Measurements from ENCODE around the gene PATE3. TPM values are rescaled to one million over a fixed set of nuclear protein-coding genes. Genes with fewer than 3 reads are reported as not detected.

PATE3 gene
- total RNA-seq, result not detected

DNA sequence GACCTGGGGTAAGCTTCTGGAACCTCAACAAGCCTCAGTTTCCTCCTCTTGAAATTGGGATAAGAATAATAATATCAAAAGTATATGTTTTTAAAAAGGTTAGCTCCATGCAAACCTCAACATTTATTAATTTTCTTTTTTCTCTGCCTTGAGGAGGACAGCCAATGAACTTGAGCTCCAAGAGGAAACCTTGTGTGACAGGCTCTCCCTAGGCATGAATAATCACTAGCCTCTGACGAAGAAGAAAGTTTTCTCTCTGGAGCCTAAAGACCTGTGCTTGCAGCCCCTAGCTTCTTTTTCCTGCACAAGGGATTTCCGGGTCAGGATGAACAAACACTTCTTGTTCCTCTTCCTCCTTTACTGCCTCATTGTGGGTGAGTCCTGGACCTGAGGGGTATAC, at the start of gene PATE3:
Gene PATE3, plus strand, starts transcription at position 301 of the 400 bp plus-strand sequence. Its CDS starts 25 bp downstream, at position 326.
- WGBS, 2 donors, result 35 to 60% methylated on average over 2 of the region's 2 CpGs
- no peak for TF ChIP-seq CTCF (IDR thresholded peaks at IDR 0.05)
- no peak for TF ChIP-seq POLR2A (IDR thresholded peaks at IDR 0.05)
- Histone ChIP-seq H3K4me1 (no peaks in the 10 kb centered on the region), H3K4me3 (no peak within 1 kb of the TSS), H3K9me3 (no peaks in the 10 kb centered on the region), H3K27ac (no peak within 1 kb of the TSS), H3K27me3 (no peaks in the 10 kb centered on the region), H3K36me3 (no peaks in the 10 kb centered on the region)
- no peak for DNase-seq
- intact Hi-C loops (cut with DNase I), result no loop called here

GRCh38 chr11:125740617-125741016, 47.3 kb upstream of the PATE3 start:
- Histone ChIP-seq H3K4me3 (no peak overlapping the region), H3K27ac (no peak overlapping the region), H3K9me3 (no peaks in the 10 kb centered on the region), H3K27me3 (peaks cover 0 to 9% (median 0%) of the 10 kb centered on the region in 4 donors), H3K36me3 (no peaks in the 10 kb centered on the region), H3K4me1 (no peaks in the 10 kb centered on the region)
- intact Hi-C loops (cut with DNase I), result no loop called here
- no peak for DNase-seq
- TF ChIP-seq POLR2A (IDR thresholded peaks at IDR 0.05), result no peak
- no peak for TF ChIP-seq CTCF (IDR thresholded peaks at IDR 0.05)

DNA sequence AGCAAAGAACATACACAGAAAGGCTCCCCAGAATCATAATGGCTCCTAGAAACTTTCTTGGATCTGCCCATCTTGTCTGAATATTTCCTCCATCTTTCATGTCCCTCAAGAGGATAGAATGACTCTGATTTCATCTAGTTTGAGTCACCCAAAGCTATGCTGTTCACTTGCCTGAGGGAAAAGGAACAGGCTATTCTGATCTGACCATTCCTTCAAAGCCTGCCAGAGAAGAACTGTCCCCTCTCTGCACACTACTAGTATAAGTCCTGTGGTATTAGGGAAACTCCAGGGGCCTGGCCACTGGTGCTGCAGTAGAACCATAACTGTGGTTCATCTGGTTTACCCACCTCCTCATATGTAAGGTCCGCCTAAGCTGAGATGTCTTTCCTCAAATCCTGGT, 44.2 kb upstream of the PATE3 start:
- peaks cover 0 to 12% (median 0%) of the 10 kb centered on the region in 4 donors for H3K27me3 ChIP-seq
- H3K4me3 ChIP-seq, result no peak overlapping the region
- WGBS, 2 donors, result 82 to 95% methylated on average over 1 of the region's 1 CpG
- no peaks in the 10 kb centered on the region for H3K9me3 ChIP-seq
- TF ChIP-seq POLR2A (IDR thresholded peaks at IDR 0.05) (no peak), CTCF (IDR thresholded peaks at IDR 0.05) (no peak)
- DNase-seq, result no peak
- intact Hi-C loops (cut with DNase I), result no loop called here
- no peaks in the 10 kb centered on the region for H3K36me3 ChIP-seq
- no peaks in the 10 kb centered on the region for H3K4me1 ChIP-seq
- H3K27ac ChIP-seq, result no peak overlapping the region

DNA sequence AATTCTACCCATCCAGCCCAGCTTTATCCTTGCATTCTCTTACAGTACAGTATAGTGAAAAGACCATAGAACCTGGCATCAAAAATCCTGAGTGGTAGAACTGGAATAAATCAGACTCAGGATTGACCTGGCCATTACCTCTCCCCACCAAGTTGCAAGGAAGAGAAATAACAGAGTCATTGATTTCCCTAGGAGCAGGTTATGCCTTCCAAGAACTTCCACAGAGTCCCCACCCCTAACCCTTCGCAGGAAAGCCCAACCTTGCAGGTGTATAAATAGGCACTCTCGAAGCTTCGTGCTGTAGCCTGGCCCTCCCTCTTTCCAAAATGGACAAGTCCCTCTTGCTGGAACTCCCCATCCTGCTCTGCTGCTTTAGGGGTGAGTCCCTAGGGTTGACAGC, 41.9 kb upstream of the PATE3 start, which contains the start of gene PATE1:
Gene PATE1, plus strand, starts transcription at position 301 of the 400 bp plus-strand sequence. Its CDS starts 26 bp downstream, at position 327.
- no peaks in the 10 kb centered on the region for H3K4me1 ChIP-seq
- H3K36me3 ChIP-seq, result no peaks in the 10 kb centered on the region
- DNase-seq, result no peak
- peaks cover 0 to 12% (median 0%) of the 10 kb centered on the region in 4 donors for H3K27me3 ChIP-seq
- intact Hi-C loops (cut with DNase I), result no loop called here
- H3K4me3 ChIP-seq, result no peak within 1 kb of the TSS
- H3K9me3 ChIP-seq, result no peaks in the 10 kb centered on the region
- no peak within 1 kb of the TSS for H3K27ac ChIP-seq
- WGBS, 2 donors, result 78% methylated on average over 3 of the region's 3 CpGs; no CpG with 5 or more reads in 1 of the 2 donors
- TF ChIP-seq POLR2A (IDR thresholded peaks at IDR 0.05), result no peak
- no peak for TF ChIP-seq CTCF (IDR thresholded peaks at IDR 0.05)

- Histone ChIP-seq H3K9me3 (no peaks in the 10 kb centered on the region), H3K27me3 (peaks cover 0 to 3% (median 0%) of the 10 kb centered on the region in 4 donors), H3K4me3 (no peak overlapping the region), H3K27ac (no peak overlapping the region), H3K4me1 (no peaks in the 10 kb centered on the region), H3K36me3 (no peaks in the 10 kb centered on the region)
- intact Hi-C loops (cut with DNase I), result no loop called here
- DNase-seq, result no peak
- WGBS, 2 donors, result 27 to 41% methylated on average over 2 of the region's 2 CpGs
- TF ChIP-seq CTCF (IDR thresholded peaks at IDR 0.05) (no peak), POLR2A (IDR thresholded peaks at IDR 0.05) (no peak)
Measured at GRCh38 chr11:125750629-125751028, 37.3 kb upstream of the PATE3 start.

Measured in esophagus squamous epithelium (tissue), 5 donors.